ENCODE results near the gene SMIM27.

DNA sequence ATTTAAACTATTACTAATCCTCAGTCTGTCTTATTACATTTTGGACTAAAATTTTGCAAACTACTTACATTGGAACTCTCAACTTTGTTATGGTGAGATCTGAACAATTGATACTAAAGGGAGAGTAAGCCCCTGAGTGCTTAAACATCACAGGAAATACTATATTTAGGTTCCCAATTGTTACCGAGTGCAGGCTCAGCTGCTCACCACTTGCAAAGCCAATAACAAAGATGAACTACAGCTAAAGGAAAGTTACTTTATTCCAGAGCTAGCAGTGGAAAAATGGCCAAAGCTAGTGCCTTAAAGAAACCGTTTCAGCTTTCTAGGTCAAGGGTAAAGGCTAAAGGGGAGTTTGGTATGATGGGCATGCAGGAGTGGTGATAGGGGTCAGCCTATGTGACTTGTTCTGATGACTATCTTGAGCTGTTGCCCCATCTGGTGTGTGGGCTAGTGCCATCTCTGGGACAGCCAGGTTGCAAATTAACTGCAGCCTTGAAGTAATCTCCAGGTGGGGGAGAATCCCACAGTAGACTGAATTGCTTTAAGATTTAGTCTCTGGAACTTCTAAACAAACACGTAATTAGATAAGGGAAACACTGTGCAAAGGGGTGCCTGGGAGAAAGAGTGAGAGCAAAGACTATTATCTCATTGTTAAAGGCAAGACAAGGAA is 28.6 kb downstream of the SMIM27 start:
- TF ChIP-seq EZH2 (IDR thresholded peaks at IDR 0.05; ENCODE audit: insufficient read depth, poor library complexity, severe bottlenecking) = no peak
- TF ChIP-seq EZH2phosphoT487 (IDR thresholded peaks at IDR 0.05; ENCODE audit: insufficient read depth, low read depth) = no peak
